ENCODE measurements around the gene SPAG17.

The SPAG17 gene

DNA sequence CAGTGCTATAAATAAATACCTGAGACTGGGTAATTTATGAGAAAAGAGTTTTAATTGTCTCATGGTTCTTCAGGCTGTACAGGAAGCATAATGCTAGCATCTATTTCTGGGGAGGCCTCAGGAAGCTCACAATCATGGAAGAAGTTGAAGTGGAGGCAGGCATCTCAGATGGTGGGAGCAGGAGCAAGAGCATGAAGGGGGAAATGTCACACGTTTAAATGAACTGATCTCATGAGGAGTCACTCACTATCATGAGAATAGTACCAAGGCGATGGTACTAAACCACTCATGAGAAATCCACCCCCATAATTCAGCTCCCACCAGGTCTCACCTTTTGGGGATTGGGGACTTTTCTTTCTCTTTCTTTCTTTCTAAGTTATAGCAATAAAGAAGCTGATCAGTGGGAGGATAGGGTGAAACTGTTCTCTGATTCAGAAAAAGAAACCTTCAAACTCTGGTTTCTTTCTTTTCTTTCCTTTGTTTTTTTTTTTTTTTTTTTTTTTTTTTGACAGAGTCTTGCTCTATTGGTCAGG is 17.1 kb upstream of the SPAG17 start:
- no peak overlapping the region for H3K4me3 ChIP-seq (ENCODE audit: low read depth, low read length)
- no peaks in the 10 kb centered on the region for H3K4me1 ChIP-seq
- TF ChIP-seq, protein P1, sequence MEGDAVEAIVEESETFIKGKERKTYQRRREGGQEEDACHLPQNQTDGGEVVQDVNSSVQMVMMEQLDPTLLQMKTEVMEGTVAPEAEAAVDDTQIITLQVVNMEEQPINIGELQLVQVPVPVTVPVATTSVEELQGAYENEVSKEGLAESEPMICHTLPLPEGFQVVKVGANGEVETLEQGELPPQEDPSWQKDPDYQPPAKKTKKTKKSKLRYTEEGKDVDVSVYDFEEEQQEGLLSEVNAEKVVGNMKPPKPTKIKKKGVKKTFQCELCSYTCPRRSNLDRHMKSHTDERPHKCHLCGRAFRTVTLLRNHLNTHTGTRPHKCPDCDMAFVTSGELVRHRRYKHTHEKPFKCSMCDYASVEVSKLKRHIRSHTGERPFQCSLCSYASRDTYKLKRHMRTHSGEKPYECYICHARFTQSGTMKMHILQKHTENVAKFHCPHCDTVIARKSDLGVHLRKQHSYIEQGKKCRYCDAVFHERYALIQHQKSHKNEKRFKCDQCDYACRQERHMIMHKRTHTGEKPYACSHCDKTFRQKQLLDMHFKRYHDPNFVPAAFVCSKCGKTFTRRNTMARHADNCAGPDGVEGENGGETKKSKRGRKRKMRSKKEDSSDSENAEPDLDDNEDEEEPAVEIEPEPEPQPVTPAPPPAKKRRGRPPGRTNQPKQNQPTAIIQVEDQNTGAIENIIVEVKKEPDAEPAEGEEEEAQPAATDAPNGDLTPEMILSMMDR (IDR thresholded peaks at IDR 0.05; ENCODE audit: low read depth, low read length): no peak
- H3K36me3 ChIP-seq: no peaks in the 10 kb centered on the region
- H3K27me3 ChIP-seq: no peaks in the 10 kb centered on the region
- no peak for DNase-seq
- H3K9me3 ChIP-seq: no peaks in the 10 kb centered on the region

DNA sequence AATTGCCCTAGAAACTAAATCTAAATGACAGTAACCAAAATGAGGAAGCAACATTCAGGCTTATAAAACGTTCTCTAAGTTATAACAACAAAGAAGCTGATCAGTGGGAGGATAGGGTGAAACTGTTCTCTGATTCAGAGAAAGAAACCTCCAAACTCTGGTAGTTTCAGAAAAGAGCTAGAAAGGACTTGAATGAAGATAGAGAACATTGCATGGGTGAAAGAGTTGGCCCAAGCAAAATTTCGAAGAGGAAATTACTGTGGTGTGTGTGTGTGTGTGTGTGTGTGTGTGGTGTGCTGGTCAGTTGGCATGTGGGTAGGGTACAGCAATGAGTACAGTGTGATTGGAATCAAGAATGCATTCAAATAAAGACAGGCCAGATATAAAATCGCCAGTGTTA is 16.5 kb upstream of the SPAG17 start:
- Histone ChIP-seq H3K4me3 (ENCODE audit: low read depth, low read length) (no peak overlapping the region), H3K4me1 (no peaks in the 10 kb centered on the region), H3K27me3 (no peaks in the 10 kb centered on the region), H3K9me3 (no peaks in the 10 kb centered on the region), H3K36me3 (no peaks in the 10 kb centered on the region)
- DNase-seq: no peak
- TF ChIP-seq, protein P1 (IDR thresholded peaks at IDR 0.05; ENCODE audit: low read depth, low read length): no peak

GRCh38 chr1:118200836-118201235 is 15.8 kb upstream of the SPAG17 start:
- no peak for DNase-seq
- Histone ChIP-seq H3K36me3 (no peaks in the 10 kb centered on the region), H3K4me3 (ENCODE audit: low read depth, low read length) (no peak overlapping the region), H3K27me3 (no peaks in the 10 kb centered on the region), H3K9me3 (no peaks in the 10 kb centered on the region), H3K4me1 (no peaks in the 10 kb centered on the region)
- TF ChIP-seq, protein P1 (IDR thresholded peaks at IDR 0.05; ENCODE audit: low read depth, low read length): no peak

DNA sequence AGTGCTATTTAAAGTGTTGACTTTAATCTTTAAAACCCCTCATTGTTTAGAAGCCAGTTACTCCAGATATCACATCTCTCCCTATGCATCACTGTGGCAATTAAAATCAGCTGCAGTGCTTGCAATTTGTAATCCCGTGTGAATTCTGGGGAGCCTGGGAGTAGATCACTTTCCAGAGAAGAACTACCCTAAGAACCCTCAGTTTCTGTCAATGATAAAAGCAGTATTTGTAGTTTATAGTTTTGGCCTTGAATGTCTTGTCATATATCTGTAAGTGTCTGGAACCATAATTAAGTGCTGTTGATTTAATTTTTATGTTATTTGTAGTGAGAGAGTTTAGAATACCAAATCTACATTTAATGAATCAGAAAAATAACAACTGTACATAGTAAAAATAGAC is 5.5 kb upstream of the SPAG17 start:
- Histone ChIP-seq H3K9me3 (no peaks in the 10 kb centered on the region), H3K27me3 (no peaks in the 10 kb centered on the region), H3K4me1 (no peaks in the 10 kb centered on the region), H3K36me3 (no peaks in the 10 kb centered on the region), H3K4me3 (ENCODE audit: low read depth, low read length) (no peak overlapping the region)
- TF ChIP-seq, protein P1 (IDR thresholded peaks at IDR 0.05; ENCODE audit: low read depth, low read length): no peak
- DNase-seq: no peak

DNA sequence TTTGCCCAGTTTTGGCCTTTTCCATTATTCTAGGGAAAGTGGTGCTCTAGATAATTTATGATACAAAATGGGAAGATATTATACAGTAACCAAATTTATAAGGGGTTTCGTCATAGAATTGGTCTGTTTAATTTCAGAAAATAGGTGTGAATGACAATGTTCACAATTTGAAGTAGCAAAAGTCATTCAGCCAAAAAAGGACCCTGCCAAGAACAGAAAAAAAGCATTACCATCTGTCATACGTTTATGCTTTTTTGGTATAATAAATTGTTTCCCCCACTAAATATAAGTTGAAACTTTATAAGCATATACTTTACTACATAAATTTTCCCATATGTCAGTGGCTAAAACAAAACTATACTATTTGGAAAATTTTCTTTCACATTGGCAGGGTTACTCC is 4.5 kb upstream of the SPAG17 start:
- no peak for DNase-seq
- no peaks in the 10 kb centered on the region for H3K4me1 ChIP-seq
- TF ChIP-seq, protein P1 (IDR thresholded peaks at IDR 0.05; ENCODE audit: low read depth, low read length): no peak
- H3K4me3 ChIP-seq (ENCODE audit: low read depth, low read length): no peak overlapping the region
- H3K27me3 ChIP-seq: no peaks in the 10 kb centered on the region
- H3K36me3 ChIP-seq: no peaks in the 10 kb centered on the region
- H3K9me3 ChIP-seq: no peaks in the 10 kb centered on the region

DNA sequence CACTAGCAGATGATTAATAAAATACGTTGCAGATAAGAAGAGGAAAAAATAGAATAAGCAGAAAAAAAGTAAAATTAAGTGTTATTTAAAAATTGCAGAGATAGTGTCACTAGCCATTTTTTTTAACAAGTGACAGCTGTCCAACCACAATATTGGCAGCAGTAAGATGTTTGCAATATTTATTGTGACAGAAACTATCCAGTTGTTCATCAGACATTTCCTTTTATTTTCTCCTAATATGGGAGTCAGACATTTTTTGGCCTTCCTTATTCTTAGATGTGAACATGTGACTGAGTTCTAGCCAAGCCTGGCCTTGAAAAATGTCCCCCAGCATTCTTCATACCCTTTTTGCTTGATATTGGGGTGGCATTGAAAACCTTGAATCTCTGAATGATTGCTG is 3.4 kb upstream of the SPAG17 start:
- TF ChIP-seq, protein P1 (IDR thresholded peaks at IDR 0.05; ENCODE audit: low read depth, low read length): no peak
- H3K9me3 ChIP-seq: no peaks in the 10 kb centered on the region
- no peaks in the 10 kb centered on the region for H3K27me3 ChIP-seq
- no peak overlapping the region for H3K4me3 ChIP-seq (ENCODE audit: low read depth, low read length)
- H3K36me3 ChIP-seq: no peaks in the 10 kb centered on the region
- no peak for DNase-seq
- H3K4me1 ChIP-seq: no peaks in the 10 kb centered on the region

Data from BE2C (cell line).